ENCODE results near the gene GCLC. TPM values are rescaled to one million over a fixed set of nuclear protein-coding genes. Genes with fewer than 3 reads are reported as not detected.

The GCLC gene
- total RNA-seq, 1 experiment from 2014 or later = 37.2 TPM

DNA sequence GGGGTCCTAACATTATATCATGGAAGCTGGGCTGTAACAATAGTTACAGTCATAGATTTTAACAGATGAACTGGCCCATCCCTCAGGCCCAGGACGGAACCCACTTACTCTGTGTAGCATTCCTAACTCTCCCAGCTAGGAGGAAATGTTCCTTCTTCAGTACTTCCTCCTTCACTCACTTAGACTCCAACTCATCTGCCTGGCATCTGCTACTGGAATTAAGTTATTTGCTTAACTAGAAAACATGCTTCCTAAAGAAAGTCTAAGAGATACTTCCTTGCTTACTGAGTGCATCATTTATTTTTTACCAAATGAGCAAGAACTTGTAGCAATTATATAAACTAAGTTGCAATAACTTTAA lies 20.5 kb downstream of the GCLC start:
- ATAC-seq (peak; percentile 79), DNase-seq (ENCODE audit: low read depth, low spot score) (no peak)
- in situ Hi-C loops (cut with HindIII; ENCODE audit: low pct_unique_long_range_greater_than_20kb, low sequenced_read_pairs) (no loop called here), intact Hi-C loops (cut with micrococcal nuclease; ENCODE audit: unreplicated experiment) (no loop called here)
- Histone ChIP-seq H3K9me3 (ENCODE audit: control insufficient read depth, insufficient read depth, low read depth, low read length) (no peaks in the 10 kb centered on the region), H3K27me3 (ENCODE audit: control insufficient read depth, insufficient read depth, low read length) (no peaks in the 10 kb centered on the region), H3K4me3 (ENCODE audit: low read depth in 2 of 2, low read length in 2 of 2) (no peak overlapping the region), H3K4me1 (ENCODE audit: control insufficient read depth, insufficient read depth, low read length) (peaks cover 29% of the 10 kb centered on the region), H3K27ac (ENCODE audit: low read length) (no peak overlapping the region; the same call in 1 of the 2 replicates), H3K36me3 (ENCODE audit: control insufficient read depth, insufficient read depth, low read length) (no peaks in the 10 kb centered on the region)
- POLR2A ChIA-PET = no interaction called here
- CTCF ChIA-PET = no interaction called here
- TF ChIP-seq POLR2AphosphoS5 (IDR thresholded peaks at IDR 0.05; ENCODE audit: low read depth, low read length) (no peak), TCF7L2 (IDR thresholded peaks at IDR 0.05; ENCODE audit: low read depth, low read length) (no peak), SIN3A (IDR thresholded peaks at IDR 0.05; ENCODE audit: borderline replicate concordance, insufficient read depth, low read depth, low read length) (no peak)
- TF ChIP-seq, protein P1, sequence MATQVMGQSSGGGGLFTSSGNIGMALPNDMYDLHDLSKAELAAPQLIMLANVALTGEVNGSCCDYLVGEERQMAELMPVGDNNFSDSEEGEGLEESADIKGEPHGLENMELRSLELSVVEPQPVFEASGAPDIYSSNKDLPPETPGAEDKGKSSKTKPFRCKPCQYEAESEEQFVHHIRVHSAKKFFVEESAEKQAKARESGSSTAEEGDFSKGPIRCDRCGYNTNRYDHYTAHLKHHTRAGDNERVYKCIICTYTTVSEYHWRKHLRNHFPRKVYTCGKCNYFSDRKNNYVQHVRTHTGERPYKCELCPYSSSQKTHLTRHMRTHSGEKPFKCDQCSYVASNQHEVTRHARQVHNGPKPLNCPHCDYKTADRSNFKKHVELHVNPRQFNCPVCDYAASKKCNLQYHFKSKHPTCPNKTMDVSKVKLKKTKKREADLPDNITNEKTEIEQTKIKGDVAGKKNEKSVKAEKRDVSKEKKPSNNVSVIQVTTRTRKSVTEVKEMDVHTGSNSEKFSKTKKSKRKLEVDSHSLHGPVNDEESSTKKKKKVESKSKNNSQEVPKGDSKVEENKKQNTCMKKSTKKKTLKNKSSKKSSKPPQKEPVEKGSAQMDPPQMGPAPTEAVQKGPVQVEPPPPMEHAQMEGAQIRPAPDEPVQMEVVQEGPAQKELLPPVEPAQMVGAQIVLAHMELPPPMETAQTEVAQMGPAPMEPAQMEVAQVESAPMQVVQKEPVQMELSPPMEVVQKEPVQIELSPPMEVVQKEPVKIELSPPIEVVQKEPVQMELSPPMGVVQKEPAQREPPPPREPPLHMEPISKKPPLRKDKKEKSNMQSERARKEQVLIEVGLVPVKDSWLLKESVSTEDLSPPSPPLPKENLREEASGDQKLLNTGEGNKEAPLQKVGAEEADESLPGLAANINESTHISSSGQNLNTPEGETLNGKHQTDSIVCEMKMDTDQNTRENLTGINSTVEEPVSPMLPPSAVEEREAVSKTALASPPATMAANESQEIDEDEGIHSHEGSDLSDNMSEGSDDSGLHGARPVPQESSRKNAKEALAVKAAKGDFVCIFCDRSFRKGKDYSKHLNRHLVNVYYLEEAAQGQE (IDR thresholded peaks at IDR 0.05; ENCODE audit: insufficient read depth in 1 of 2, low read depth in 2 of 2, low read length in 1 of 2) = no peak
- TF ChIP-seq, protein P2, sequence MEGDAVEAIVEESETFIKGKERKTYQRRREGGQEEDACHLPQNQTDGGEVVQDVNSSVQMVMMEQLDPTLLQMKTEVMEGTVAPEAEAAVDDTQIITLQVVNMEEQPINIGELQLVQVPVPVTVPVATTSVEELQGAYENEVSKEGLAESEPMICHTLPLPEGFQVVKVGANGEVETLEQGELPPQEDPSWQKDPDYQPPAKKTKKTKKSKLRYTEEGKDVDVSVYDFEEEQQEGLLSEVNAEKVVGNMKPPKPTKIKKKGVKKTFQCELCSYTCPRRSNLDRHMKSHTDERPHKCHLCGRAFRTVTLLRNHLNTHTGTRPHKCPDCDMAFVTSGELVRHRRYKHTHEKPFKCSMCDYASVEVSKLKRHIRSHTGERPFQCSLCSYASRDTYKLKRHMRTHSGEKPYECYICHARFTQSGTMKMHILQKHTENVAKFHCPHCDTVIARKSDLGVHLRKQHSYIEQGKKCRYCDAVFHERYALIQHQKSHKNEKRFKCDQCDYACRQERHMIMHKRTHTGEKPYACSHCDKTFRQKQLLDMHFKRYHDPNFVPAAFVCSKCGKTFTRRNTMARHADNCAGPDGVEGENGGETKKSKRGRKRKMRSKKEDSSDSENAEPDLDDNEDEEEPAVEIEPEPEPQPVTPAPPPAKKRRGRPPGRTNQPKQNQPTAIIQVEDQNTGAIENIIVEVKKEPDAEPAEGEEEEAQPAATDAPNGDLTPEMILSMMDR (IDR thresholded peaks at IDR 0.05) = no peak
- no TSS peak for BruUV-seq (replicated peaks)

DNA sequence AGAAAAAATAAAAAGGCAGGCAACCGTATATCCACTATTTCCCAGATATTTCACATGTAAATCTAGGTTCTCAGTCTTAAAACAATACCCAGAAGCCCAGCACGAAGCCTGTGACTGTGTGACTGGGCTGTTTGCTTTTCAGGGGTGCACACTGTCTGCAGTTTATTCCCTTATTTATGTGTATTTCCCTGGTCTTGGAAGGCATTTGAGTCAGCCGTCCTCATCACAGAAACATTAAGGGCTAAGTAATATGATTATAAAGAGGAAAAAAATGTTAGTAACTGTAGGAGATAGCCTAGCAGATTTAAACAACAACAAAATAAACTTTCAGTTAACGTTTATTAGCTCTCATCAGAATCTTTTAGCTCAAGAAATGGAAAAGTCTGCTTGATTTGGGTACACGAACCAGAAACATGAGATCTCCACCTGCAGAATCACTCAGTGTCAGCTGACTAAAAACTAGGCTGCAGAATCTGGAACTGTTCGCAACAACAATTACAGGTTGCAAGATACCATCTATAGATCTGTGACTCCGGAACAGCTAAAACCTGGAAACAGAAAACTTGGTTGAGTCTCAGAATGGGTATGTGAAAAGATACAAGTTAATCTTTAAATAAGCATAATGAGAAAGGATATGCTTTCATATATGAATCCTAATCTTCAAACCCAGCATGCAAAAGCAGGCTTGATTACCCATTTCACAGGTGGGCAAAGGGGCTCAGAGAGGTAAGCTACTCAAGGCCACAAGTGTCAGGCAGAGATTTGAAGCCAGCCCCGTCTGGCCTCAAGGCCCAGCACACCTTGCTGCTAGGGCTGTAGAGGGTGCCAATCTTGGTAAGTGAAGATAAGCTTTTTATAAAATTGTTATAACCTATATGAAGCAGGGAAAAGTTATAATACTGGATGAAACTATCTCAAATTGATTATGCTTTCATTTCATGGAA lies 21.1 kb downstream of the GCLC start:
- ChIA-PET POLR2A (interaction anchor here (0.6 kb wide), 2 partner anchors 13 to 18 kb away, joined by 3 to 4 read pairs; no protein-coding TSS in a partner anchor), CTCF (no interaction called here)
- no peaks in the 10 kb centered on the region for H3K36me3 ChIP-seq (ENCODE audit: control insufficient read depth, insufficient read depth, low read length)
- TF ChIP-seq TCF7L2 (IDR thresholded peaks at IDR 0.05; ENCODE audit: low read depth, low read length) = no peak
- TF ChIP-seq POLR2AphosphoS5 (IDR thresholded peaks at IDR 0.05; ENCODE audit: low read depth, low read length) = no peak
- TF ChIP-seq, protein P1 (IDR thresholded peaks at IDR 0.05; ENCODE audit: insufficient read depth in 1 of 2, low read depth in 2 of 2, low read length in 1 of 2) = no peak
- TF ChIP-seq, protein P2 (IDR thresholded peaks at IDR 0.05) = no peak
- TF ChIP-seq SIN3A (IDR thresholded peaks at IDR 0.05; ENCODE audit: borderline replicate concordance, insufficient read depth, low read depth, low read length) = no peak
- H3K4me1 ChIP-seq (ENCODE audit: control insufficient read depth, insufficient read depth, low read length) = peaks cover 29% of the 10 kb centered on the region
- no peaks in the 10 kb centered on the region for H3K9me3 ChIP-seq (ENCODE audit: control insufficient read depth, insufficient read depth, low read depth, low read length)
- no peak overlapping the region for H3K4me3 ChIP-seq (ENCODE audit: low read depth in 2 of 2, low read length in 2 of 2)
- intact Hi-C loops (cut with micrococcal nuclease; ENCODE audit: unreplicated experiment) (no loop called here), in situ Hi-C loops (cut with HindIII; ENCODE audit: low pct_unique_long_range_greater_than_20kb, low sequenced_read_pairs) (no loop called here)
- H3K27ac ChIP-seq (ENCODE audit: low read length) = peak overlapping the region; percentile 21
- DNase-seq (ENCODE audit: low read depth, low spot score) (no peak), ATAC-seq (no peak)
- no peaks in the 10 kb centered on the region for H3K27me3 ChIP-seq (ENCODE audit: control insufficient read depth, insufficient read depth, low read length)
- BruUV-seq (replicated peaks) = no TSS peak

Measured in Panc1 (cell line).